Breast epithelium (tissue), 4 donors: ENCODE measurements around the gene PTPN6. TPM values are rescaled to one million over a fixed set of nuclear protein-coding genes. Genes with fewer than 3 reads are reported as not detected.

Source experiments
- DNase-seq, 2 donors: peaks; one replicate each; pipeline ENCODE4 v3.0.0-alpha.2; 2019; ENCODE audit warnings: low spot score in 2 of 2
- H3K27ac ChIP-seq, 2 donors: fragments of 200-600 bp; sonication (generic) in 1 of 2; one replicate each; pipeline ENCODE4 v1.5.1; 2016 to 2019; ENCODE audit warnings: mild to moderate bottlenecking in 1 of 2
- H3K27me3 ChIP-seq, 2 donors: fragments of 200-600 bp; sonication (generic) in 1 of 2; one replicate each; pipeline versions ENCODE4 v1.5.1 to v1.6.0; 2017 to 2019; ENCODE audit warnings: control low read depth in 1 of 2, mild to moderate bottlenecking in 1 of 2
- H3K36me3 ChIP-seq: fragments of 200-600 bp; one replicate; pipeline ENCODE4 v1.5.1; 2019
- H3K4me1 ChIP-seq, 2 donors: fragments of 200-600 bp; sonication (generic); one replicate each; pipeline ENCODE4 v1.5.1; 2016 to 2019; ENCODE audit warnings: control low read depth in 1 of 2
- H3K4me3 ChIP-seq, 3 donors: fragments of 200-600 bp; sonication (generic); 1 replicate in 2 of 3; 2 replicates in 1 of 3; pipeline ENCODE4 v1.5.1; 2016 to 2019; ENCODE audit warnings: mild to moderate bottlenecking in 3 of 3, moderate library complexity in 2 of 3
- H3K9me3 ChIP-seq, 2 donors: fragments of 200-600 bp; sonication (generic) in 1 of 2; one replicate each; pipeline ENCODE4 v1.5.1; 2016 to 2019; ENCODE audit warnings: control low read depth in 1 of 2
- CTCF ChIP-seq, 3 donors: fragments of 450-650 bp; IDR thresholded peaks; one replicate each; pipeline ENCODE4 v1.5.1; 2016 to 2017; ENCODE audit warnings: antibody characterized with exemption in 3 of 3, mild to moderate bottlenecking in 3 of 3, moderate library complexity in 3 of 3
- POLR2A ChIP-seq: fragments of 450-650 bp; IDR thresholded peaks from one replicate; pipeline ENCODE4 v1.6.1; 2016; ENCODE audit warnings: antibody characterized with exemption, mild to moderate bottlenecking, moderate library complexity
- POLR2AphosphoS5 ChIP-seq, 3 donors: sonication (generic); formaldehyde crosslinking; IDR thresholded peaks; one replicate each; pipeline ENCODE4 v1.6.1; 2017; ENCODE audit warnings: antibody characterized with exemption in 3 of 3
- intact Hi-C: fragments of 100-400 bp; cut with DNase I; formaldehyde crosslinking; loops from one replicate; pipeline ENCODE4 v1.15.1; 2023; ENCODE audit warnings: low total_unique reads
- total RNA-seq, 3 donors: library from RNA; depleted of rRNA; stranded (reverse); fragments of >200 nt; gene quantifications; one replicate each; pipeline ENCODE4 v1.1.0, GENCODE V29; 2016

PTPN6 gene
- total RNA-seq, 3 donors from 2014 or later = 14.7 to 28.0 (median 20.3) TPM

- H3K4me1 ChIP-seq = no peaks in the 10 kb centered on the region
- no peaks in the 10 kb centered on the region for H3K9me3 ChIP-seq
- H3K4me3 ChIP-seq = no peak overlapping the region
- DNase-seq = no peak
- H3K27ac ChIP-seq = no peak overlapping the region
- intact Hi-C loops = no loop called here
- TF ChIP-seq CTCF (IDR thresholded peaks at IDR 0.05) (no peak), POLR2A (no peak), POLR2AphosphoS5 (IDR thresholded peaks at IDR 0.05) (no peak)
- no peaks in the 10 kb centered on the region for H3K36me3 ChIP-seq
- no peaks in the 10 kb centered on the region for H3K27me3 ChIP-seq
Measured at GRCh38 chr12:7008864-7009263, 57.7 kb downstream of the PTPN6 start.

- H3K9me3 ChIP-seq = no peaks in the 10 kb centered on the region
- no peaks in the 10 kb centered on the region for H3K27me3 ChIP-seq
- intact Hi-C loops = no loop called here
- no peaks in the 10 kb centered on the region for H3K4me1 ChIP-seq
- H3K27ac ChIP-seq = no peak overlapping the region
- H3K36me3 ChIP-seq = no peaks in the 10 kb centered on the region
- TF ChIP-seq POLR2A = no peak
- TF ChIP-seq POLR2AphosphoS5 (IDR thresholded peaks at IDR 0.05) = no peak
- TF ChIP-seq CTCF (IDR thresholded peaks at IDR 0.05) = no peak
- H3K4me3 ChIP-seq = no peak overlapping the region
- DNase-seq = no peak
Measured at GRCh38 chr12:7009512-7009911, 58.4 kb downstream of the PTPN6 start.

Other genes with a start within 250 kb of the PTPN6 start
- gene COPS7A, start 227.3 kb upstream of the PTPN6 start, total RNA-seq = 10 to 100 TPM; 52.1 to 72.2 (median 59.9) TPM
- 100 to 1,000 TPM; 130 to 168 (median 159) TPM for gene MLF2, start 198.2 kb upstream of the PTPN6 start, total RNA-seq
- 100 to 1,000 TPM in 1 of 3 donors, 10 to 100 TPM in 2; 70.9 to 101 (median 85.8) TPM for gene PTMS, start 185.0 kb upstream of the PTPN6 start, total RNA-seq
- 1 to 10 TPM in 1 of 3 donors, under 1 TPM in 2; 0.44 to 1.3 (median 0.80) TPM for gene LAG3, start 178.8 kb upstream of the PTPN6 start, total RNA-seq
- 10 to 100 TPM in 2 of 3 donors, 1 to 10 TPM in 1; 5.9 to 29.0 (median 11.0) TPM for gene CD4, start 161.8 kb upstream of the PTPN6 start, total RNA-seq
- 1 to 10 TPM; 2.6 to 4.2 (median 4.1) TPM for gene GPR162, start 129.5 kb upstream of the PTPN6 start, total RNA-seq
- 10 to 100 TPM in 2 of 3 donors, 1 to 10 TPM in 1; 7.5 to 29.5 (median 10.1) TPM for gene P3H3, start 122.9 kb upstream of the PTPN6 start, total RNA-seq
- gene GNB3, start 110.4 kb upstream of the PTPN6 start, total RNA-seq = 1 to 10 TPM in 2 of 3 donors, under 1 TPM in 1; 0.80 to 3.3 (median 2.2) TPM
- 1 to 10 TPM in 2 of 3 donors, under 1 TPM in 1; 0.33 to 3.0 (median 1.8) TPM for gene CDCA3, start 100.1 kb upstream of the PTPN6 start, total RNA-seq
- 10 to 100 TPM; 32.6 to 52.8 (median 34.7) TPM for gene USP5, start 99.2 kb upstream of the PTPN6 start, total RNA-seq
- gene TPI1, start 83.8 kb upstream of the PTPN6 start, total RNA-seq = 100 to 1,000 TPM; 297 to 386 (median 351) TPM
- 10 to 100 TPM in 2 of 3 donors, 1 to 10 TPM in 1; 9.0 to 13.4 (median 12.7) TPM for gene SPSB2, start 78.1 kb upstream of the PTPN6 start, total RNA-seq
- gene LRRC23, start 46.5 kb upstream of the PTPN6 start, total RNA-seq = 10 to 100 TPM in 2 of 3 donors, 1 to 10 TPM in 1; 7.4 to 15.4 (median 10.8) TPM
- gene ENO2, start 36.8 kb upstream of the PTPN6 start, total RNA-seq = 10 to 100 TPM in 2 of 3 donors, 1 to 10 TPM in 1; 5.0 to 16.1 (median 11.1) TPM
- 10 to 100 TPM; 57.9 to 96.4 (median 59.7) TPM for gene ATN1, start 23.4 kb upstream of the PTPN6 start, total RNA-seq
- not detected for gene RNU7-1, start 7.5 kb upstream of the PTPN6 start, total RNA-seq
- 100 to 1,000 TPM; 515 to 824 (median 547) TPM for gene C12orf57, start 7.3 kb upstream of the PTPN6 start, total RNA-seq
- gene PHB2, start 19.3 kb downstream of the PTPN6 start, total RNA-seq = 100 to 1,000 TPM; 194 to 237 (median 221) TPM
- 10 to 100 TPM; 29.6 to 52.0 (median 49.5) TPM for gene EMG1, start 19.6 kb downstream of the PTPN6 start, total RNA-seq
- 10 to 100 TPM; 28.3 to 67.5 (median 63.7) TPM for gene LPCAT3, start 67.1 kb downstream of the PTPN6 start, total RNA-seq
- 100 to 1,000 TPM; 307 to 959 (median 622) TPM for gene C1S, start 109.4 kb downstream of the PTPN6 start, total RNA-seq
- gene C1R, start 141.1 kb downstream of the PTPN6 start, total RNA-seq = 100 to 1,000 TPM; 302 to 773 (median 582) TPM
- gene C1RL, start 157.9 kb downstream of the PTPN6 start, total RNA-seq = 100 to 1,000 TPM in 2 of 3 donors, 10 to 100 TPM in 1; 80.6 to 138 (median 124) TPM
- gene RBP5, start 177.5 kb downstream of the PTPN6 start, total RNA-seq = 1 to 10 TPM; 1.1 to 3.3 (median 2.9) TPM
- 10 to 100 TPM; 23.9 to 58.7 (median 40.3) TPM for gene CLSTN3, start 179.0 kb downstream of the PTPN6 start, total RNA-seq
- 10 to 100 TPM; 41.7 to 79.7 (median 62.6) TPM for gene PEX5, start 238.3 kb downstream of the PTPN6 start, total RNA-seq